ENCODE data around the gene RETREG3.

- TF ChIP-seq SMC3 (IDR thresholded peaks at IDR 0.05; ENCODE audit: low read depth, low read length) (no peak), EZH2phosphoT487 (IDR thresholded peaks at IDR 0.05; ENCODE audit: borderline replicate concordance, low read depth) (no peak)
Measured at GRCh38 chr17:42565523-42566214, 43.5 kb downstream of the RETREG3 start.
